B cell (primary cell): ENCODE measurements around the gene HSD3B1. TPM values are rescaled to one million over a fixed set of nuclear protein-coding genes. Genes with fewer than 3 reads are reported as not detected.

ENCODE experiments used
- ATAC-seq: fragments of 200-7000 bp; cut with Tn5 transposase; one replicate; pipeline ENCODE4 v1.10.0; 2021; ENCODE audit warnings: low read depth, mild to moderate bottlenecking, moderate number of reproducible peaks, moderate library complexity
- CTCF ChIA-PET: fragments of 350-600 bp; sonication (Branson Sonifier 250); formaldehyde crosslinking; loops from one replicate; lab custom pipeline; 2021; ENCODE audit warnings: antibody characterized with exemption, inconsistent platforms; lab: Charles Lee
- POLR2A ChIA-PET: fragments of 350-600 bp; sonication (Branson Sonifier 250); formaldehyde crosslinking; loops from one replicate; lab custom pipeline; 2021; ENCODE audit warnings: antibody characterized with exemption; lab: Charles Lee
- DNase-seq: peaks from one replicate; pipeline ENCODE4 v3.0.0; 2013
- H2AFZ ChIP-seq: 2 replicates; pipeline ENCODE4 v1.6.1; 2012; ENCODE audit warnings: mild to moderate bottlenecking, low read depth, low read length; ENCODE audit not compliant: insufficient read depth, poor library complexity, severe bottlenecking
- H3K27ac ChIP-seq, 2 donors: 1 replicate in 1 of 2; 2 replicates in 1 of 2; pipeline ENCODE4 v1.5.1; 2012 to 2013; ENCODE audit warnings: low read length in 2 of 2, mild to moderate bottlenecking in 2 of 2, moderate library complexity in 1 of 2
- H3K27me3 ChIP-seq, 4 experiments: fragments of 200-600 bp in 1 of 4; sonication (generic) in 1 of 4; replicated peaks in 1 of 4; 1 replicate in 2 of 4; 2 replicates in 2 of 4; pipeline versions ENCODE4 v1.6.1 to v1.7.0; 2013 to 2016; ENCODE audit warnings: low read length in 3 of 4, mild to moderate bottlenecking in 2 of 4, mixed read lengths in 1 of 4, moderate library complexity in 1 of 4; ENCODE audit not compliant: insufficient read depth in 4 of 4, control insufficient read depth in 3 of 4; ENCODE audit errors: control extremely low read depth in 1 of 4
- H3K36me3 ChIP-seq, 2 experiments: replicated peaks in 1 of 2; 1 replicate in 1 of 2; 2 replicates in 1 of 2; pipeline versions ENCODE4 v1.6.1 to v1.7.1; 2013; ENCODE audit warnings: low read length in 1 of 2; ENCODE audit not compliant: insufficient read depth in 2 of 2, control insufficient read depth in 1 of 2; ENCODE audit errors: control extremely low read depth in 1 of 2, extremely low read depth in 1 of 2
- H3K4me1 ChIP-seq, 2 donors: fragments of 200-600 bp in 1 of 2; sonication (generic) in 1 of 2; 1 replicate in 1 of 2; 2 replicates in 1 of 2; pipeline versions ENCODE4 v1.5.1 to v1.6.1; 2013 to 2017; ENCODE audit warnings: low read length in 2 of 2; ENCODE audit not compliant: control insufficient read depth in 2 of 2, insufficient read depth in 2 of 2
- H3K4me2 ChIP-seq: replicated peaks from 2 replicates; pipeline ENCODE3; 2012; ENCODE audit warnings: mild to moderate bottlenecking, low read depth, low read length; ENCODE audit not compliant: poor library complexity, severe bottlenecking
- H3K4me3 ChIP-seq, 5 experiments: fragments of 200-600 bp in 1 of 5; sonication (generic) in 1 of 5; 1 replicate in 3 of 5; 2 replicates in 2 of 5; pipeline versions ENCODE4 v1.5.1 to v1.7.0; 2011 to 2016; ENCODE audit warnings: low read length in 4 of 5, mild to moderate bottlenecking in 4 of 5, low read depth in 2 of 5, control low read depth in 1 of 5, moderate library complexity in 1 of 5; ENCODE audit not compliant: insufficient read depth in 1 of 5; ENCODE audit errors: control extremely low read depth in 1 of 5, extremely low read depth in 1 of 5
- H3K79me2 ChIP-seq: fragments of 200-600 bp; sonication (generic); one replicate; pipeline ENCODE4 v1.6.0; 2016; ENCODE audit warnings: low read length; ENCODE audit not compliant: control insufficient read depth, insufficient read depth
- H3K9ac ChIP-seq: fragments of 200-600 bp; sonication (generic); 2 replicates; pipeline ENCODE4 v1.6.1; 2017; ENCODE audit warnings: mild to moderate bottlenecking, low read length, moderate library complexity
- H3K9me3 ChIP-seq, 3 donors: one replicate each; pipeline versions ENCODE4 v1.6.1 to v1.7.1; 2013; ENCODE audit warnings: low read length in 2 of 3; ENCODE audit not compliant: control insufficient read depth in 2 of 3, insufficient read depth in 1 of 3; ENCODE audit errors: control extremely low read depth in 1 of 3
- H4K20me1 ChIP-seq: 2 replicates; pipeline ENCODE4 v1.6.0; 2012; ENCODE audit warnings: mild to moderate bottlenecking, low read length; ENCODE audit not compliant: insufficient read depth, control insufficient read depth, poor library complexity, severe bottlenecking
- H3K27ac Mint-ChIP-seq: one replicate; pipeline ENCODE4 v1.8.0; 2021; ENCODE audit warnings: mixed read lengths
- H3K27me3 Mint-ChIP-seq: one replicate; pipeline ENCODE4 v1.8.0; 2021; ENCODE audit warnings: mixed read lengths
- H3K4me1 Mint-ChIP-seq: one replicate; pipeline ENCODE4 v1.8.0; 2021; ENCODE audit warnings: mixed read lengths
- H3K4me3 Mint-ChIP-seq: one replicate; pipeline ENCODE4 v1.8.0; 2021; ENCODE audit warnings: mixed read lengths
- H3K9me3 Mint-ChIP-seq: one replicate; pipeline ENCODE4 v1.8.0; 2022; ENCODE audit warnings: mixed read lengths; ENCODE audit not compliant: insufficient read depth
- CTCF ChIP-seq: fragments of 200-600 bp; IDR thresholded peaks from one replicate; pipeline ENCODE4 v1.8.0; 2022; ENCODE audit warnings: antibody characterized with exemption, mild to moderate bottlenecking
- EZH2 ChIP-seq: IDR thresholded peaks from 2 replicates; pipeline ENCODE4 v1.6.1; 2012; ENCODE audit warnings: borderline replicate concordance, low read depth, mild to moderate bottlenecking, moderate library complexity, low read length; ENCODE audit not compliant: insufficient read depth, poor library complexity, severe bottlenecking
- WGBS: methylation state at CpG from one replicate; pipeline ENCODE4 v1.1.5; 2013; ENCODE audit warnings: missing lambda C conversion rate; ENCODE audit not compliant: insufficient coverage; 5-methylcytosine and 5-hydroxymethylcytosine counted together
- intact Hi-C: fragments of 100-400 bp; cut with micrococcal nuclease; formaldehyde crosslinking; loops from one replicate; pipeline ENCODE4 v1.10.0; 2022
- polyA minus RNA-seq: library from RNA; depleted of rRNA, polyadenylated mRNA; stranded (reverse); fragments of >200 nt; gene quantifications from 2 replicates; pipeline ENCODE4 v1.2.3, GENCODE V29; 2012
- polyA plus RNA-seq: library from polyadenylated mRNA; depleted of rRNA; stranded (reverse); fragments of >200 nt; gene quantifications from 2 replicates; pipeline ENCODE4 v1.2.3, GENCODE V29; 2012
- total RNA-seq, 2 donors: library from RNA; stranded (reverse); fragments of 120-200 nt in 1 of 2; gene quantifications; 1 replicate in 1 of 2; 2 replicates in 1 of 2; pipeline versions ENCODE4 v1.2.3 to v1.2.4, GENCODE V29; 2013 to 2022

Gene HSD3B1
- total RNA-seq: not detected in 2 replicates
- not detected for total RNA-seq (2013)
- polyA plus RNA-seq: not detected in 2 replicates
- not detected in 2 replicates for polyA minus RNA-seq

- no peak within 1 kb of the TSS for H3K27ac ChIP-seq
- Mint-ChIP-seq H3K9me3 (no peaks in the 10 kb centered on the region), H3K27ac (no peak within 1 kb of the TSS), H3K27me3 (peaks cover 6% of the 10 kb centered on the region), H3K4me1 (no peaks in the 10 kb centered on the region), H3K4me3 (no peak within 1 kb of the TSS)
- no peak for TF ChIP-seq EZH2
- no peak for TF ChIP-seq CTCF
- intact Hi-C loops: no loop called here
- POLR2A ChIA-PET: no interaction called here
- no peaks in the 10 kb centered on the region for H3K27me3 ChIP-seq
- H4K20me1 ChIP-seq: no peaks in the 10 kb centered on the region
- no CpG with 5 or more reads among the region's 1 CpG for WGBS
- no peaks in the 10 kb centered on the region for H3K9me3 ChIP-seq
- no peaks in the 10 kb centered on the region for H3K4me1 ChIP-seq
- H3K4me2 ChIP-seq: no peak within 1 kb of the TSS
- H3K4me3 ChIP-seq: no peak within 1 kb of the TSS
- no peaks in the 10 kb centered on the region for H3K79me2 ChIP-seq
- DNase-seq (no peak), ATAC-seq (no peak)
- no peak within 1 kb of the TSS for H2AFZ ChIP-seq
- no peaks in the 10 kb centered on the region for H3K36me3 ChIP-seq
- no peak within 1 kb of the TSS for H3K9ac ChIP-seq
- CTCF ChIA-PET: no interaction called here
These were observed at the start of gene HSD3B1 for GRCh38 chr1:119506941-119507340. Gene HSD3B1 (plus strand): TSS chr1:119507210. CDS start chr1:119507477, 267 bp downstream.

GRCh38 chr1:119462964-119463363 is 44.0 kb upstream of the HSD3B1 start:
- no peaks in the 10 kb centered on the region for H4K20me1 ChIP-seq
- TF ChIP-seq CTCF: no peak
- no peak for TF ChIP-seq EZH2
- Mint-ChIP-seq H3K4me3 (no peak overlapping the region), H3K9me3 (no peaks in the 10 kb centered on the region), H3K27me3 (no peaks in the 10 kb centered on the region), H3K4me1 (no peaks in the 10 kb centered on the region), H3K27ac (no peak overlapping the region)
- H3K9me3 ChIP-seq: no peaks in the 10 kb centered on the region
- no peaks in the 10 kb centered on the region for H3K36me3 ChIP-seq
- no peaks in the 10 kb centered on the region for H3K79me2 ChIP-seq
- ChIA-PET CTCF (no interaction called here), POLR2A (no interaction called here)
- no peak overlapping the region for H2AFZ ChIP-seq
- H3K27me3 ChIP-seq: no peaks in the 10 kb centered on the region
- DNase-seq: no peak
- no peak overlapping the region for H3K27ac ChIP-seq
- no peak overlapping the region for H3K4me3 ChIP-seq
- H3K4me2 ChIP-seq: no peak overlapping the region
- WGBS: 86% methylated on average over 2 of the region's 2 CpGs
- no peak overlapping the region for H3K9ac ChIP-seq
- no peaks in the 10 kb centered on the region for H3K4me1 ChIP-seq
- ATAC-seq: no peak
- intact Hi-C loops: no loop called here
